A673 (cell line): Measurements from ENCODE around the gene LYPLA2. TPM values are rescaled to one million over a fixed set of nuclear protein-coding genes. Genes with fewer than 3 reads are reported as not detected.

Experiments
- BruUV-seq: library from RNA; stranded (reverse); fragments of 400-500 nt; replicated peaks from 2 replicates; lab custom pipeline; 2021; lab: Mats Ljungman, UMichigan
- CTCF ChIA-PET: fragments of 300-600 bp; sonication (Branson Sonifier 250); formaldehyde crosslinking; loops from one replicate; lab custom pipeline; 2022; ENCODE audit warnings: antibody characterized with exemption; lab: Charles Lee
- POLR2A ChIA-PET: fragments of 300-600 bp; sonication (Branson Sonifier 250); formaldehyde crosslinking; loops from one replicate; lab custom pipeline; 2022; ENCODE audit warnings: antibody characterized with exemption; ENCODE audit not compliant: low non-redundant PET; lab: Charles Lee
- DNase-seq: peaks from one replicate; pipeline ENCODE4 v3.0.0-alpha.2; 2015; ENCODE audit warnings: low spot score
- H3K27ac ChIP-seq: fragments of 200-600 bp; sonication (generic); 2 replicates; pipeline ENCODE4 v1.5.1; 2016; ENCODE audit warnings: mixed run types, low read depth, mild to moderate bottlenecking, mixed read lengths, antibody characterized with exemption, low read length; ENCODE audit not compliant: poor library complexity, severe bottlenecking
- H3K27me3 ChIP-seq: fragments of 200-600 bp; sonication (generic); replicated peaks from 2 replicates; pipeline ENCODE4 v1.6.1; 2017; ENCODE audit warnings: mixed run types, low read depth, mild to moderate bottlenecking, mixed read lengths, antibody characterized with exemption, low read length; ENCODE audit not compliant: insufficient read depth, poor library complexity
- H3K36me3 ChIP-seq: fragments of 200-600 bp; sonication (generic); 2 replicates; pipeline ENCODE4 v1.6.1; 2016; ENCODE audit warnings: mixed run types, mild to moderate bottlenecking, mixed read lengths, antibody characterized with exemption, low read length; ENCODE audit not compliant: insufficient read depth, poor library complexity, severe bottlenecking
- H3K4me1 ChIP-seq: fragments of 200-600 bp; sonication (generic); 2 replicates; pipeline ENCODE4 v1.6.1; 2017; ENCODE audit warnings: mixed run types, mild to moderate bottlenecking, mixed read lengths, antibody characterized with exemption, low read length; ENCODE audit not compliant: insufficient read depth, poor library complexity, severe bottlenecking
- H3K4me3 ChIP-seq: fragments of 200-600 bp; sonication (generic); 2 replicates; pipeline ENCODE4 v1.5.1; 2016; ENCODE audit warnings: low read depth, mixed run types, mild to moderate bottlenecking, mixed read lengths, low read length; ENCODE audit not compliant: poor library complexity, severe bottlenecking
- H3K9me3 ChIP-seq: fragments of 200-600 bp; sonication (generic); 2 replicates; pipeline ENCODE4 v1.6.1; 2016; ENCODE audit warnings: mixed run types, low read depth, mild to moderate bottlenecking, mixed read lengths, antibody characterized with exemption, low read length; ENCODE audit not compliant: poor library complexity, severe bottlenecking
- CTCF ChIP-seq: fragments of 300-800, 200-600 bp; sonication (generic); conservative IDR thresholded peaks from 2 replicates; pipeline ENCODE4 v1.5.1; 2017; ENCODE audit warnings: low read depth, mild to moderate bottlenecking, antibody characterized with exemption, low read length, moderate library complexity, mixed read lengths
- EZH2 ChIP-seq: fragments of 200-600 bp; sonication (generic); IDR thresholded peaks from 2 replicates; pipeline ENCODE4 v1.6.1; 2017; ENCODE audit warnings: borderline replicate concordance, low read depth, mild to moderate bottlenecking, mixed read lengths, antibody characterized with exemption, low read length; ENCODE audit not compliant: poor library complexity, severe bottlenecking
- intact Hi-C: fragments of 100-400 bp; cut with micrococcal nuclease; formaldehyde crosslinking; loops from one replicate; pipeline ENCODE4 v1.10.0; 2022; ENCODE audit not compliant: unreplicated experiment
- total RNA-seq: library from RNA; stranded (reverse); gene quantifications from 2 replicates; pipeline ENCODE4 v1.2.3, GENCODE V29; 2021

LYPLA2 gene
- total RNA-seq, 1 experiment from 2014 or later: 66.2 TPM

- TF ChIP-seq EZH2 (no peak), CTCF (no peak)
- Histone ChIP-seq H3K36me3 (peaks cover 4% of the 10 kb centered on the region), H3K9me3 (no peaks in the 10 kb centered on the region), H3K4me3 (no peak overlapping the region), H3K27ac (no peak overlapping the region), H3K27me3 (no peaks in the 10 kb centered on the region), H3K4me1 (no peaks in the 10 kb centered on the region)
- no peak for DNase-seq
- CTCF ChIA-PET: no interaction called here
- POLR2A ChIA-PET: no interaction called here
- no TSS peak for BruUV-seq
- intact Hi-C loops: loop anchor here (2.0 kb wide), 1 partner anchor 144 kb away; no protein-coding TSS in a partner anchor
Measured at GRCh38 chr1:23772854-23773242, 18.1 kb upstream of the LYPLA2 start.

- ChIA-PET POLR2A (interaction anchor here (0.6 kb wide), 1 partner anchor 9 kb away, joined by 13 read pairs; no protein-coding TSS in a partner anchor), CTCF (no interaction called here)
- no peak overlapping the region for H3K27ac ChIP-seq
- no peaks in the 10 kb centered on the region for H3K9me3 ChIP-seq
- peaks cover 4% of the 10 kb centered on the region for H3K4me1 ChIP-seq
- intact Hi-C loops: no loop called here
- TF ChIP-seq CTCF: no peak
- no TSS peak for BruUV-seq
- H3K4me3 ChIP-seq: no peak overlapping the region
- peaks cover 4% of the 10 kb centered on the region for H3K36me3 ChIP-seq
- H3K27me3 ChIP-seq: no peaks in the 10 kb centered on the region
- DNase-seq: no peak
Measured at GRCh38 chr1:23774174-23774880, 16.6 kb upstream of the LYPLA2 start.

GRCh38 chr1:23776217-23776616 is 14.7 kb upstream of the LYPLA2 start:
- Histone ChIP-seq H3K27ac (no peak overlapping the region), H3K4me3 (no peak overlapping the region), H3K27me3 (no peaks in the 10 kb centered on the region), H3K9me3 (no peaks in the 10 kb centered on the region), H3K4me1 (peaks cover 13% of the 10 kb centered on the region), H3K36me3 (peaks cover 11% of the 10 kb centered on the region)
- ChIA-PET CTCF (interaction anchor here (0.6 kb wide), 1 partner anchor 10 kb away, joined by 7 read pairs; no protein-coding TSS in a partner anchor), POLR2A (no interaction called here)
- intact Hi-C loops: no loop called here
- TF ChIP-seq EZH2: no peak
- TF ChIP-seq CTCF: no peak
- DNase-seq: no peak
- BruUV-seq: no TSS peak
